ENCODE measurements around the gene CEACAM6.

- TF ChIP-seq POLR2A (IDR thresholded peaks at IDR 0.05; ENCODE audit: low read depth): no peak
- TF ChIP-seq CTCF (IDR thresholded peaks at IDR 0.05): no peak
These were observed 38.0 kb downstream of the CEACAM6 start for GRCh38 chr19:41793414-41793727.
